HG03378 (cell line): ENCODE measurements around the gene VAC14.
"Not testable (repeated sequence)": the region's sequence is repeated elsewhere in the genome, so short reads cannot be mapped to it uniquely, and the experiment has no call there.

Experiments
- ATAC-seq: cut with Tn5 transposase; IDR thresholded peaks from one replicate; pipeline ENCODE4 v1.9.1; 2021; ENCODE audit warnings: mild to moderate bottlenecking, moderate library complexity; ENCODE audit not compliant: unreplicated experiment

Gene VAC14

GRCh38 chr16:70800781-70801480, at the start of gene VAC14:
Gene VAC14 (minus strand): TSS chr16:70801158. CDS start chr16:70800900, 258 bp downstream.
- ATAC-seq: peak; percentile 87

DNA sequence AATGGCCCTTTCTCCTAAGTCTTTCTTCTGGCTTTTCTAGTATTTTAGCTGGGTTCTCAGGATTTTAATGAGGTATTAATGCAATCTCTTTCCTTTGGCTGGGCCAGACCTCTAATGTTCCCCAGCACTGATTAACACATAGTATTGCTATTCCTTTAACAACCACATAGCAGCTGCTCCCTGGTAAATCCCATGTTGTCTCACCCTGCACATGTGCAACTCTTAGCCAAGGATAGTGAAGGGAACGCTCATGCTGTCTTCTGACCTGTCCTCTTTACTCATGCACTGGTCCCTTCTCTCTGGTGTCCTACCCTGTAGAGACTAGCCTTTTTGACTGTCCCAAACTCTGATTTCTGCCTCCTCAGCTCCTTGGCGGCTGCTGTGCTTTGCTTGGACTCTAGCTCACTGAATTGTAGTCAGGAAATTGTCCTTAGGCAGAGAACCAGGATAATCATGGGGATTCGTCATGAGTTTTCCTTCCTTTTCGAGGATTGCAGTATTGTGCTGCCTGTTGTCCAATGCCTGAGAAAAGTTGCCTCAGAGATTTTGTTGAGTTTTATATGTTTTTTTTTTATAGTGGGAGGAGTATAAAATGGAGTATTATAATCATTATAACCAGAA, 22.6 kb upstream of the VAC14 start:
- ATAC-seq: not testable (repeated sequence)

- ATAC-seq: not testable (repeated sequence)
Observed at GRCh38 chr16:70822734-70823133, 21.8 kb upstream of the VAC14 start.

DNA sequence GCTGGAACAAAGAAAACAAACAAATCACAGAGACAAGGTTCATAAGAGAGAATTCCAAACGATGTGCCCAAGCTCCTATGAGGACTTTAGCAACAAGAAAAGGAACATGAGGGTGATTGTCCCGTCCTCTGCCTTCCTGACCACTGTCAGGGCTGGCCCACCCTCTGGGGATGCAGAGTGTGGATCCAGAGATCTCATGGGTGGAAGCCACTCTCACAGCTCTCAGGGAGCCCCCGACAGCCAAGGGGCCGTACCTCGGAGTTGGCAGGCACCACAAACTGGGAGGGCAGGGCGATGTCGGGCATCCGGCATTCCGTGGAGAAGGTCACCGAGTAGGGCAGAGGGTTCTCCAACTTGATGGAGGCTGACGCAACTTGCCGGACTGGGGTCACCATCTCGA, 17.1 kb upstream of the VAC14 start:
- not testable (repeated sequence) for ATAC-seq

DNA sequence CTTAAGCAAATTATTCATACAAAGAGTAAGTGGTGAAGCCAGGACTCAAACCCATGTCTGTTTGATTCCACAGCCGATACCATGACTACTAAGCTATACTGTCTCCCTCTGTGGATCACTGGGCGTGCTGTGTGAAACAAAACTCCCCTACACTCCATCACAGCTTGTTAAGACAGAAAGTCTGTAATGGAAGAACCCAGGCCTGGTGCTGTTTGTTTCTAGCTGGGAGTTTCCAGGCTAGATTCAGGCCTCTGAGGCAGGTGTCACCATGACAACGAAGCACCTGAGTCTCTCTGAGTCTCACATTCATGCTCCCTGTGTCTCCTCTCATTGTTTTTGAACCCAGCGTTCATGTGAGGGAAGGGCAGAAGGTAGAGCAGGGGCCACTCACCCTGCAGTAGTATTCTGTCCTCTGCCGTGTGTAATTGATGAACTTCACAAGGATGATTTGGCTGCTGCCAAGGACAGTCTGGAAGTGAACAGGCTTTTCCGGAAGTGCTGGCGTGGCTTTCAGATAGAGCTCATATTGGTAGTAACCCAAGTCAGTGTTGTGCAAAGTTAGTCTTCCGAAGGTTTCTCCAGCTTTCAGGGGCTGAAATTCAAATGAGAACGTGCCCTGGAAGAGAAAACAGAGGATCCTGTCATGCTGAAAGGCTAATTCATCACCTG, 8.6 kb upstream of the VAC14 start:
- ATAC-seq: no peak

DNA sequence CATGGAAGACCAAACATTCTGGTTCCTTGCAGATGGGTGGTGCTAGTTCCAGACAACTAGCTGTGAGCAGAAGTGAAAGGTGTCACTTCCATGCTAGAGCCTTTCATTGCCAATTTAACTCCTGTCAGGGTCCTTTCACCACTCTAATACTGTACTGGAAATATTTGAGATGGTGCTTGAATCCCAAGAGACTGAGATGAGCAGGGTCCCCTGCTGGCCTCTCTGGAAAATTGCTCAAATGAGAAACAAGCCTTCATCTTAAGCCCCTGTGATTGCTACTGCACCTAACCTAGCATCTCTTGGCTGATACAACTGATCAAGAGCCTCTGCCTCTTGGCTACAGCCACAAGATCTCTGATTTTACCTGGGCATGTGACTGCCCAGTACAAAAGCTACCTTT, 7.4 kb upstream of the VAC14 start:
- no peak for ATAC-seq

GRCh38 chr16:70805787-70806186, 4.8 kb upstream of the VAC14 start:
- no peak for ATAC-seq

- no peak for ATAC-seq
Observed at GRCh38 chr16:70805380-70805779, 4.4 kb upstream of the VAC14 start.

DNA sequence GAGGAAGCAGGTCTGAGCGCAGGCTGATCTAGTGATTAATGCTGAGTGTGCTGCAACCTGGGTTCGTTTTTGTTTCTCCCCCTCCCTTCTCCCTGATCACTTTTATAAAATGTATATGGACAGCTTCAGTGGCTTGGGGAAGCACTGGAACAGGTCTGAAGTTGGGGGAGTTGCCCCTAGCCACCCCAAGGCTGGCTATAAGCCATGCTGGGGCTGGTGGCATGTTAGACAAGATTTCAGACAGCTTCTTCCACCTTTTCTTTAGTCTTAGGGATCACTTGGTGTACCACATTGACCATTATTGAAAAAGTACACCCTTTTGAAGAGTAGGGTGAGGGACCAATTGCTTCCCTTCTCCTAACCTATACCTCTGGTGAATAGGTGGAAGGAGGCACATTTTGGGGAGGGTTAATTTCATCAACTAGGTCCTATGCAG, 3.8 kb upstream of the VAC14 start:
- no peak for ATAC-seq

DNA sequence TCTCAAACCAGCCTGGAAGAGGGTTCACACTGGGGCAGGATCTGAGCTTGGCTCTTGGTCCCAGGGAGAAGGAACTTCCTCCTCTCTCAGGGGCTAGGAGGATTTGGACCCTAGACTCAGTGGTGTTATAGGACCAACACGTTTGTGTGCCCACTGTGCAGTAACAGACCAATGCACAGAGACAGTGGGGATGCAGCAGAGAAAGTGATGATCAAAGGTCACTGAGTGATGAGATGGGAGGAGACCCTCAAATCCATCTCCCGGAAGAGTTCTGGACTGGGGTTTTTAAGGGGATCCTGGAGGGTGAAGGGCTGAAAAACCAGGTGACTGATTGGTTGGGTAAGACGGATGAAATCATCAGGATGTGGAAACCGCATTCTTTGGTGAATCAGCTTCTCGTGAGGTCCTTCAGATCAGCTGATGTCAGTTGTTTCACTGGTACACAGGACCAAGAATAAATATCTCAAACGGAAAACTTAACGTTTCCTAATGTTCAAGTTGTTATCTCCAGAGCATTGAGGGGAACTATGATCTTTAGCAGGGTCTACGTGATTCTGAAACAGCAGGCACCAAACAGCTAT, 3.3 kb upstream of the VAC14 start:
- no peak for ATAC-seq

- no peak for ATAC-seq
Observed at GRCh38 chr16:70803319-70803718, 2.4 kb upstream of the VAC14 start.

DNA sequence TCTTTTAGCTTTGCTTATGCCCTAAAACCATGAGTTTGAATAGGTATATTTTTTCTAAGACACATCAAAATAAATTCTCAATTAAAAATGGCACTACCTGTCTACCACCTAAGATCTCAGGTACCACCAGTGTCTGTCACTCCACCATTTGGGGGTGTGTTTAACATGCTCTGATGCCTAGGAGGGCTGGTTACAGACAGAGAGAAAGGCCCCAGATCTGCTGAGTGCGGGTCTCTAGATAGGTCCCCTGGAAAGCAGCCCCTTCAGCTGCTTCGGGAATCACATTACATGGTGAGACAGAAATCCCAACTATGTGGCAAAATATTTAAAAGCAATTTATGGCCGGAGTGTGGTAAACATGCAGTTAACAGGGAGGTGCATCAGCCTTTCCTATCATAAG, 653 bp upstream of the VAC14 start:
- no peak for ATAC-seq

DNA sequence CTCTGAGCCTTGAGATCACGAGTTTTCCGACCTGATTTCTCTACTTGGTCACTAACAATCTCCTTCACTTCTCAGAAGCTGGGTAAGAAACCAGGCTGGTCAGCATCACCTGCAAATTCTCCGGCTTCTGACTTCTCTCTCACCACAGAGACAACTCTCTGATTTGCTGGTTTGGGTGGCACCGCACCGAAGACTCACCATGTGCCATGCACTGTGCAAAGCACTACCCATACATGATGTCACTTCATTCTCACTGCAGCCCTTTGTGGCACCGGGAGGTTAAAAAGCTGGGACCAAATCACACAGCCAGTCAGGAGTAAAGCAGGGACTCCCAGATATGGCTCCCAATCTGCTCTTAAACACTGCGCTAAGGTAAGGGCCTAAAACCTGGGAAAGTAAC, 647 bp downstream of the VAC14 start:
- peak; percentile 19 for ATAC-seq

GRCh38 chr16:70796301-70796700, 4.7 kb downstream of the VAC14 start:
- no peak for ATAC-seq

- ATAC-seq: no peak
Observed at GRCh38 chr16:70795296-70795912, 5.6 kb downstream of the VAC14 start.

GRCh38 chr16:70793851-70794502, 7.0 kb downstream of the VAC14 start:
- no peak for ATAC-seq

DNA sequence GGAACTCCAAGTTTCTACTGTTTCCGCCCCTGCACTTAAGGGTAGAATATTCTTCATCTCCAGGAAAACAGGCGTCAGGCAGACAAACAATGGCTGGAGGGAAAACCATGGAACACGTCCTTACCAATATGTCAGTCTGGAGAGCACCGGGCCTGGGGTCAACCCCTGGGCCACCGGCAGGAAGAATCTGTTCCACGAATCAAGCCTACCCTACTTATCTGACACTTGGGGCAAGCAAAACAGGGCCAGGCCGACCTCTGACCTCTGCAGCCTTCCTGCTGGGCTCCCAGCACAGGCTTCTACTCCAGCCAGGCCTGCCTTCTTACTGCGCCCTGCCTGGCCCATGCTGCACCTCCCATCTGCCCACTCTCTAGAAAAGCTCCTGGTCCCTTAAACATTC, 10.1 kb downstream of the VAC14 start:
- ATAC-seq: no peak

GRCh38 chr16:70789595-70790447, 11.1 kb downstream of the VAC14 start:
- ATAC-seq: no peak

DNA sequence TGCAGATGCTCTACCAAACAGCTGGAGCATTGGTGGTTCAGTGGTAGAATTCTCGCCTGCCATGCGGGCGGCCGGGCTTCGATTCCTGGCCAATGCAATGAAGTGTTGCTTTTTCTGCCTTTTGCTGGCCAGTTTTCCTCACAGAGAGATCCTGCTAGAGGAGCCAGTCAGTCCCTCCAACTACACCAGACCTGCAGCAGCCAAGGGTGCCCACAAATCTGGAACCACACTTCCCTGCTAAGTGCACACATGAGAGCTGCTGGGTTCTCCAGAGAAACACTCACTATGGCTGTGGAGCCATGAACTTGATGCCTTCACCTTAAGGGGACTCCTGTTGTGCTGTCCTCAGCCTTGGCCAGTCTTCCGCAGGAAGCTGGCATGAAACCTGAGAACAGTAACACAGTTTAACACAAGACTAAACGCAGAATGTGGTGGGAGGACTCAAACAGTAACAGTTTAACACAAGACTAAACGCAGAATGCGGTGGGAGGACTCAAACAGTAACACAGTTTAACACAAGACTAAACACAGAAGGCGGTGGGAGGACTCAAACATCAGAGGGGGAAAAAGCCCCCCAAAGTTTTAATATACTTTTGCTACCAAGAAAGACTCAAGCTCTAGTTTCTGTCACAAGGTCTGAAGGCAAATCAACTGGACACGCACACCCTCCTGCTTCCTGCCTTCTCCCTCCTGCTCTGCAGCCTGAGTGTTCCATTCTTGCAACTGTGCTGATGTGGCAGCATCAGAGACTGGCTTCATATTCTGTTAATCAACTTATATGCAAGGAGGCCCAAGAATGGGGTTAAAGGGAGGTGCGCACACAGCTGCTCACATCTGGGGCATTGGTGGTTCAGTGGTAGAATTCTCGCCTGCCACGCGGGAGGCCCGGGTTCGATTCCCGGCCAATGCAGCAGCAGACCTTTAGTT, 12.0 kb downstream of the VAC14 start:
- ATAC-seq: no peak
